Stimulated activated CD8-positive, alpha-beta memory T cell treated with anti-CD3 and anti-CD28 coated beads, Interleukin-7, amount 100 ng/mL, for 24 hours (primary cell): ENCODE data around the gene USP48.
"Not testable (repeated sequence)": the region's sequence is repeated elsewhere in the genome, so short reads cannot be mapped to it uniquely, and the experiment has no call there.

Experiments used
- DNase-seq: peaks from one replicate; pipeline ENCODE4 v3.0.0-alpha.2; 2020; ENCODE audit warnings: low read depth

The USP48 gene

DNA sequence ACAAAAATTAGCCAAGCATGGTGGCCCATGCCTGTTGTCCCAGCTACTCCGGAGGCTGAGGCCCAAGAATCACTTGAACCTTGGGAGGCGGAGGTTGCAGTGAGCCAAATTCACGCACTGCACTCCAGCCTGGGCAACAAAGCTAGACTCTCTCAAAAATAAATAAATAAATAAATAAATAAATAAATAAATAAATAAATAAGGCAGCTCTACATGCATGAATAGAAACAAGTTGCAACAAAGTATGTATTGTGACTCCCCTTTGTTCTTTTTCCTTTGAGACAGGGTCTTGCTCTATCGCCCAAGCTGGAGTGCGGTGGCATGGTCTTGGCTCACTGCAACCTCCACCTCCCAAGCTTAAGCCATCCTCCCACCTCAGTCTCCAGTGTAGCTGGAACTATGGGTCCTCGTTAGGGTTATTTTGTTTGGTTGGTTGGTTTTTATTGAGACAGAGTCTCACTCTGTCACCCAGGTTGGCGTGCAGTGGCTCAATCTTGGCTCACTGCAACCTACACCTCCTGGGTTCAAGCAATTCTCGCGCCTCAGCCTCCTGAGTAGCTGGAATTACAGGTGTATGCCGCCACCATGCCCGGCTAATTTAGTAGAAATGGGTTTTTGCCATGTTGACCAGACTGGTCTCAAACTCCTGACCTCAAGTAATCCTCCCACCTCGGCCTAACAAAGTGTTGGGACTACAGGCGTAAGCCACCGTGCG, 8.0 kb downstream of the USP48 start:
- DNase-seq, result no peak

GRCh38 chr1:21773585-21773984, 9.4 kb downstream of the USP48 start:
- DNase-seq, result no peak

DNA sequence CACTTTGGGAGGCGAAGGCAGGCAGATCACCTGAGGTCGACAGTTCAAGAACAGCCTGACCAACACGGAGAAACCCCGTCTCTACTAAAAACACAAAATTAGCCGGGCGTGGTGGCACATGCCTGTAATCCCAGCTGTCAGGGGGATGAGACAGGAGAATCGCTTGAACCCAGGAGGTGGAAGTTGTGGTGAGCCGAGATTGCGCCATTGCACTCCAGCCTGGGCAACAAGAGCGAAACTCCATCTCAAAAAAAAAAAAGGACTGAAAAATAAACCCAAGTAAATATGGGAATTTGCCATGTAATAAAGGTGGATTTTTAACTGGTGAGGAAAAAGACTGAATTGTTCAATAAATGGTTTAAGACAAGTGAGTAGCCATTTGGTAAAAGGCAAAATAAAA, 11.3 kb downstream of the USP48 start:
- not testable (repeated sequence) for DNase-seq

DNA sequence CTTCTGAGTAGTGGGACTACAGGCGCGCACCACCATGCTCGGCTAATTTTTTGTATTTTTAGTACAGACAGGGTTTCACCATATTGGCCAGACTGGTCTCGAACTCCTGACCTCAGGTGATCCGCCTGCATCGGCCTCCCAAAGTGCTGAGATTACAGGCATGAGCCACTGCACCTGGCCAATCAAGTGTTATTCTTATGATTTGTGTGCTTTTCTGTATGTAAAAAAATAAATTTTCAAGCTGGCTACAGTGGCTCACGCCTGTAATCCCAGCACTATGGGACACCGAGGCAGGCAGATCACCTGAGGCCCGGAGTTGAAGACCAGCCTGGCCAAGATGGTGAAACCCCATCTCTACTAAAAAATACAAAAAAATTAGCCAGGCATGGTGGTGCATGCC, 12.3 kb downstream of the USP48 start:
- DNase-seq, result not testable (repeated sequence)

- DNase-seq, result no peak
Measured at GRCh38 chr1:21770201-21770600, 12.7 kb downstream of the USP48 start.

DNA sequence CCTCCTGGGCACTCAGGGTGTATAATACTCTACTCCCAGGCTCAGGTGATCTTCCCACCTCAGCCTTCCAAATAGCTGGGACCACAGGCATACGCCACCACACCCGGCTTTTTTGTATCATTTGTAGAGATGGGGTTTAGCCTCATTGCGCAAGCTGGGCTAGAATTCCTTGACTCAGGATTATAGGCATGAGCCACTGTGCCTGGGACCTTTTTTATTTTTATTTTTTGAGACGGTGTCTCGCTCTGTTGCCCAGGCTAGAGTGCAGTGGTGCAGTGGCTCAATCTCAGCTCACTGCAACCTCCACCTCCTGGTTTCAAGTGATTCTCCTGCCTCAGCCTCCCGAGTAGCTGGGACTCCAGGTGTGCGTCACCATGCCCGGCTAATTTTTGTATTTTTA, 15.8 kb downstream of the USP48 start:
- not testable (repeated sequence) for DNase-seq

DNA sequence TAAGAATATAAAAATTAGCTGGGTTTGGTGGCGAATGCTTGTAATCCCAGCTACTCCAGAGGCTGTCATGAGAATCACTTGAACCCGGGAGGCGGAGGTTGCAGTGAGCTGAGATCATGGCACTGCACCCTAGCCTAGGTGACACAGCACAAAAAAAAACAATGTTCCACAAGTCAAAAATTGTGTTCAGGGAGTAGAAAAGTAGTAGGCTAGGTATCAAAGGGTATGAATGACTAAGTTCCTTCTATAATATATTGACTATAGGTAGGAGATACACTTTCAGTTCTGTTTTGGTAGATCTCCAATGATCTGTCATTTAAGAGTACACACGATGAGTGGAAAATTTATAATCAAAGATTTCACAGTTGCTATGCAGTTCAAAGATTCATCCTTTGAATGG, 16.7 kb downstream of the USP48 start:
- no peak for DNase-seq

DNA sequence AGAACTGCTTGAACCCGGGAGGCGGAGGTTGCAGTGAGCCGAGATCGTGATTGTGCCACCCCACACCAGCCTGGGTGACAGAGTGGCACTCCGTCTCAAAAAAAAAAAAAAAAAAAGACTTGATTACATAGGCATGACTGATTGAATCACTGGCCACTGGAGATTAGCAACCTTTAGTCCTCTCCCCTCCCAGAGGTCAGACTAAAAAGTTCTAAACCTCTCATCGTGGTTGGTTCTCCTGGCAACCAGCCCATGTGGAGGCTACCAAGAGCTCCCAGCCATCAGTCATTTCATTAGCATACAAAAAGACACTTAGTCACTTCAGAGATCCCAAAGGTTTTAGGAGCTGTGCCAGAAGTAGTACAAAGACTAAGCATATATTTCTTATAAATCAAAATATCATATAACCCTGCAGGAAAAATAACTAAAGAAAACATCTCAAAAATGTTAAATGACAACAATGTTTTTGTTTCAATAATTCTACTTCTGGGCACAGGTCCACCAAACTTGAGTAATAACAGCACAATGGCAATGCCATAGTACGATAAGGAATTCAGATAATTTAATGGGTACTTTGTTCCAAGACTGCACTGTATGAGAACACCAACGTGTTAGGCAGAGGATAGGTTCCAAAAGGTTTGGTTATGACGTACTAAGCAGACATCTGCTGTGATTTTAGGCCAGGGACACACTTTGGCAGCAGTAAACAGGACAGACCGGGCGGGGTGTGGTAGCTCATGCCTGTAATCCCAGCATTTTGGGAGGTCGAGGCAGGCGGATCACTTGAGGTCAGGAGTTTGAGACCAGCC, 18.1 kb downstream of the USP48 start:
- DNase-seq, result no peak

DNA sequence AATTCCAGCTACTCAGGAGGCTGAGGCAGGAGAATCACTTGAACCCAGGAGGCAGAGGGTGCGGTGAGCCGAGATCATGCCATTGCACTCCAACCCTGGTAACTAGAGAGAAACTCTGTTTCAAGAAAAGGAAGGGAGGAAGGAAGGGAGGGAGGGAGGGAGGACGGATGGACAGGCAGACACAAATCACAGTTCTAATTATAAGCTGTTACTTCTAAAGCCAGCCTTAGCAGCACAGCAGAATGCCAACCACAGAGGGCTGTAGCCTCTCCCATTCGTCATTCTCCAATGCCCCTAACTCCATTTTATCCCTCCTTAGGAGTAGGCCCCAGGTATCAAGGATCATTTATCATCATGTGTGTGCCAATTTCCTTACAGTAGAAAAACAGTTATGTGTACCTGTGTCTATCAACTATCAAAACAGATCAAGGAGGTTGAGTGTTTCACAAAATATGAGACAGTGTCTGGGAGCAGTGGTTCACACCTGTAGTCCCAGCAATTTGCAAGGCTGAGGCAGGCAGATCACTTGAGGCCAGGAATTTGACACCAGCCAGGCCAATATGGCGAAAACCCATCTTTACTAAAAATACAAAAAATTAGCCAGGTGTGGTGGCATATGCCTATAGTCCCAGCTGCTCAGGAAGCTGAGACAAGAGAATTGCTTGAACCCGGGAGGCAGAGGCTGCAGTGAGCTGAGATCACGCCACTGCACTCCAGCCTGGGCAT, 19.1 kb downstream of the USP48 start:
- no peak for DNase-seq

- DNase-seq, result no peak
Measured at GRCh38 chr1:21763236-21763635, 19.7 kb downstream of the USP48 start.

DNA sequence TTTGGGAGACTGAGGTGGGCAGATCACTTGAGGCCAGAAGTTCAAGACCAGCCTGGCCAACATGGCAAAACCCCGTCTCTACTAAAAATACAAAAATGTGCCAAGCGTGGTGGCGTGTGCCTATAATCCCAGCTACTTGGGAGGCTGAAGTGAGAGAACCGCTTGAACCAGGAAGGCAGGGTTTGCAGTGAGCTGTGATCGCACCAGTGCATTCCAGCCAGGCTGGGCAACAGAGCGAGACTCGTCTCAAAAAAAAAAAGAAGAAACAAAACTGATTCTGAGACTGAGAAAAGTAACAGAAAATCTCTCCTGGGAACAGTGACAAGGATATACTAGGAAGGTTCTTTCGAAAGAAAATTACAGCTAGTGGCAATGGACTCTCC, 20.9 kb downstream of the USP48 start:
- DNase-seq, result no peak

DNA sequence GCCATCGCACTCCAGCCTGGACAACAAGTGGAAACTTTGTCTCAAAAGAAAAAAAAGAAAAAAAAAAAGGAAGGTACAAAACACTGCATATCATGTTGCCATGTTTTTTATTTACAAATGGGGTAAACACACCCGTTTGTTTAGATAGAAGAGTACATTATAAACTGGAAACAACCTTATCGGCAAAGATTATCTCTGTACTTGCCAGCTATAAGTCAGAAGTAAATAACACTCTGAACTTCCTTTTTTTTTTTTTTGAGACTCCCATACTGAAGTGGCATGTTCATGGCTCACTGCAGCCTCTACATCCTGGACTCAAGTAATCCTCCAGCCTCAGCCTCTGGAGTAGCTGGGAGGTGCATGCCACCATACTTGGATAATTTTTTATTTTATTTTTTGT, 21.9 kb downstream of the USP48 start:
- no peak for DNase-seq

GRCh38 chr1:21759818-21760217, 23.1 kb downstream of the USP48 start:
- DNase-seq, result no peak

- no peak for DNase-seq
Measured at GRCh38 chr1:21759182-21759581, 23.8 kb downstream of the USP48 start.

GRCh38 chr1:21758614-21759013, 24.3 kb downstream of the USP48 start:
- no peak for DNase-seq

DNA sequence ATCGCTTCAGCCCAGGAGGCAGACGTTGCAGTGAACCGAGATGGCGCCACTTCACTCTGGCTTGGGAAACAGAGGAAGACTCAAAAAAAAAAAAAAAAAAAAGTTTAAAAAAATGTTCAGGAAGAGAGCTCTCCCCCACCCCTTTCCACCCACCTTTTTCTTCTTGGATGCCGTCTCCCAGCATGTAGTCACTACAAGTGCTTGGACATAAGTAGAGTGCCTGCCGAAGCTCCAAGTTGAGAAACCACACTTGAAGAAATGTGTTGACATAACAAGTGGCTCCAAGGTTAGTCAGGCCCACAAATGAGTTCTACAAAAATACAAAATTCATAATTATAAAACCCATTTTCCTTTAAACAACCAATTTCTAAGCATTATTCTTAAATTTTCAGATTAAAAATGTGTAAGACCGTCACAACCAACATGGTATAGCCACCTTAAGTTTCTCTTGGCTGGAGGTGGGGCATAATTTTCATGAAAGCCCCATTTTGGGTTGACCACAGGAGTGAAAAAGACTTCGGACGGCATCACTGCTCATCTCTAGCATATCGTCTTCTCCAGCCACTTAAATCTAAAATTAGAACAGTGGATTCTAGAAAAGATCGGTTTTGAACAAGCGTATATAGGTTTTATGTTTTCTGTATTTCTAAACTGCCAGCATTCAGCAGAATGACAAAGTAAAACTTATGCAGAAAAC, 26.4 kb downstream of the USP48 start:
- DNase-seq, result no peak

GRCh38 chr1:21755067-21755466, 27.9 kb downstream of the USP48 start:
- DNase-seq, result no peak

GRCh38 chr1:21754583-21754982, 28.4 kb downstream of the USP48 start:
- no peak for DNase-seq

GRCh38 chr1:21752186-21752585, 30.8 kb downstream of the USP48 start:
- no peak for DNase-seq

GRCh38 chr1:21751281-21751680, 31.7 kb downstream of the USP48 start:
- DNase-seq, result no peak

- no peak for DNase-seq
Measured at GRCh38 chr1:21750841-21751240, 32.1 kb downstream of the USP48 start.

GRCh38 chr1:21749859-21750468, 33.0 kb downstream of the USP48 start:
- DNase-seq, result no peak
